Adrenal gland (tissue), 5 donors: ENCODE results near the gene GATA5.

Experiments
- CTCF ChIP-seq, 6 experiments: fragments of 450-650 bp in 4 of 6; fragments of 200-600 bp in 2 of 6; sonication (generic) in 1 of 6; IDR thresholded peaks; 1 replicate in 5 of 6; 2 replicates in 1 of 6; pipeline versions ENCODE4 v1.5.1 to v1.8.0; 2016 to 2021; ENCODE audit warnings: antibody characterized with exemption in 6 of 6, mild to moderate bottlenecking in 2 of 6, moderate library complexity in 1 of 6
- POLR2A ChIP-seq, 2 donors: fragments of 450-650 bp; IDR thresholded peaks; one replicate each; pipeline ENCODE4 v1.6.1; 2017; ENCODE audit warnings: antibody characterized with exemption in 2 of 2, mild to moderate bottlenecking in 2 of 2, moderate library complexity in 1 of 2
- donor health status: DM: no; HTN: no; CAD: no.

DNA sequence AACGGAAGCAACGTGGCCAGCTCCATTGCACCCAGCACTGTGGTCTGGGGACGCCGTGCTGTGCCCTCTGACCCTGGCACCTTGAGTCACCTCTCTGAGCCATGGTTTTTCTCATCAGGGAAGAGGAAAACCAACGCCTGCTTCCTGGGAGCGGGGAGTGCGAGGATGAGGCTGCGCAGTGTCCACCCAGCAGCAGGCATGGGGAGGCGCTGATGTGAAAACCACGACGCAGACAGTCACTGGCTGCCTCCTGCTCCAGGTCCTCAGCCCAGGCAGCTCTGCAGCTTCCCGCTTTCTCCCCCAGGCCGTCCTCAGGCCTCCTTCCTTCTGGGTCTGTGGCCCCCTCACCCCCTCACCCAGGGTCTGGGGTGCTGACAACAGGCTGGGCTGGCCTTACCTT lies 14.0 kb downstream of the GATA5 start:
- TF ChIP-seq CTCF (IDR thresholded peaks at IDR 0.05): no peak
- TF ChIP-seq POLR2A (IDR thresholded peaks at IDR 0.05): no peak
